ENCODE data around the gene KDF1.
"Not testable (repeated sequence)": the region's sequence is repeated elsewhere in the genome, so short reads cannot be mapped to it uniquely, and the experiment has no call there.

Gene KDF1

GRCh38 chr1:26956321-26956720 is 3.9 kb downstream of the KDF1 start:
- DNase-seq (ENCODE audit: low read depth, low spot score) = no peak

GRCh38 chr1:26953374-26953773 is 6.9 kb downstream of the KDF1 start:
- no peak for DNase-seq (ENCODE audit: low read depth, low spot score)

- no peak for DNase-seq (ENCODE audit: low read depth, low spot score)
Observed at GRCh38 chr1:26951821-26952497, 8.3 kb downstream of the KDF1 start.

GRCh38 chr1:26951216-26951615 is 9.1 kb downstream of the KDF1 start:
- no peak for DNase-seq (ENCODE audit: low read depth, low spot score)

GRCh38 chr1:26950602-26951001 is 9.7 kb downstream of the KDF1 start:
- DNase-seq (ENCODE audit: low read depth, low spot score) = no peak

GRCh38 chr1:26949926-26950319 is 10.3 kb downstream of the KDF1 start:
- no peak for DNase-seq (ENCODE audit: low read depth, low spot score)

GRCh38 chr1:26949266-26949925 is 10.9 kb downstream of the KDF1 start:
- DNase-seq (ENCODE audit: low read depth, low spot score) = no peak

- DNase-seq (ENCODE audit: low read depth, low spot score) = not testable (repeated sequence)
Observed at GRCh38 chr1:26948725-26949057, 11.6 kb downstream of the KDF1 start.

GRCh38 chr1:26946270-26946669 is 14.0 kb downstream of the KDF1 start:
- no peak for DNase-seq (ENCODE audit: low read depth, low spot score)

- no peak for DNase-seq (ENCODE audit: low read depth, low spot score)
Observed at GRCh38 chr1:26945728-26946127, 14.5 kb downstream of the KDF1 start.

- DNase-seq (ENCODE audit: low read depth, low spot score) = no peak
Observed at GRCh38 chr1:26945138-26945537, 15.1 kb downstream of the KDF1 start.

- DNase-seq (ENCODE audit: low read depth, low spot score) = no peak
Observed at GRCh38 chr1:26942656-26943055, 17.6 kb downstream of the KDF1 start.

- no peak for DNase-seq (ENCODE audit: low read depth, low spot score)
Observed at GRCh38 chr1:26941311-26941710, 19.0 kb downstream of the KDF1 start.

- DNase-seq (ENCODE audit: low read depth, low spot score) = no peak
Observed at GRCh38 chr1:26938659-26939025, 21.6 kb downstream of the KDF1 start.

GRCh38 chr1:26938004-26938658 is 22.1 kb downstream of the KDF1 start:
- no peak for DNase-seq (ENCODE audit: low read depth, low spot score)

GRCh38 chr1:26936823-26937222 is 23.4 kb downstream of the KDF1 start:
- no peak for DNase-seq (ENCODE audit: low read depth, low spot score)

GRCh38 chr1:26932531-26932930 is 27.7 kb downstream of the KDF1 start:
- no peak for DNase-seq (ENCODE audit: low read depth, low spot score)

GRCh38 chr1:26923711-26924110 is 36.6 kb downstream of the KDF1 start:
- DNase-seq (ENCODE audit: low read depth, low spot score) = no peak

- no peak for DNase-seq (ENCODE audit: low read depth, low spot score)
Observed at GRCh38 chr1:26922901-26923300, 37.4 kb downstream of the KDF1 start.

- no peak for DNase-seq (ENCODE audit: low read depth, low spot score)
Observed at GRCh38 chr1:26922431-26922729, 37.9 kb downstream of the KDF1 start.

GRCh38 chr1:26921540-26922430 is 38.5 kb downstream of the KDF1 start, which contains the start of gene NUDC:
Gene NUDC (plus strand): TSS chr1:26921743. CDS start chr1:26921849, 106 bp downstream.
- peak; percentile 86 for DNase-seq (ENCODE audit: low read depth, low spot score)

- DNase-seq (ENCODE audit: low read depth, low spot score) = no peak
Observed at GRCh38 chr1:26921126-26921539, 39.1 kb downstream of the KDF1 start.
